Measurements from ENCODE around the gene E2F4. TPM values are rescaled to one million over a fixed set of nuclear protein-coding genes. Genes with fewer than 3 reads are reported as not detected.

Gene E2F4
- total and polyA plus RNA-seq, 9 of the 15 experiments (the other 6 are each of a cell fraction or from before 2014, with no cell fraction given): 9.7 to 139 (median 106) TPM

GRCh38 chr16:67184995-67185650, 6.8 kb upstream of the E2F4 start (continued):
- TF ChIP-seq ARID4B (CRISPR knock-in tag; IDR thresholded peaks at IDR 0.05): peak; percentile 100
- peak; percentile 77 for TF ChIP-seq NR2C2 (CRISPR knock-in tag; IDR thresholded peaks at IDR 0.05)
- TF ChIP-seq NR2C2 (tag; IDR thresholded peaks at IDR 0.05): no peak
- peak; percentile 86 for TF ChIP-seq MXI1 (IDR thresholded peaks at IDR 0.05; ENCODE audit: low read depth, low read length)
- TF ChIP-seq SOX6 (IDR thresholded peaks at IDR 0.05): 0 out of 2 replicates have a peak, but pooled peaks have one; percentile 42
- no peak for TF ChIP-seq ERF (CRISPR knock-in tag; IDR thresholded peaks at IDR 0.05)
- no peak for TF ChIP-seq HES1 (IDR thresholded peaks at IDR 0.05; ENCODE audit: low read depth)
- peak; percentile 63; the same call in 1 of the 2 replicates for TF ChIP-seq ZNF12 (CRISPR knock-in tag; IDR thresholded peaks at IDR 0.05)
- peak; percentile 88 to 96 (median 91) for TF ChIP-seq CTCF (IDR thresholded peaks at IDR 0.05 in 2 of 3, conservative IDR thresholded peaks at IDR 0.05 in 1 of 3; ENCODE audit: insufficient read depth in 2 of 3, low read depth in 1 of 3, low read length in 3 of 3)
- no peak for TF ChIP-seq ETV6 (IDR thresholded peaks at IDR 0.05; ENCODE audit: borderline replicate concordance in 1 of 2, low read depth in 2 of 2, low read length in 1 of 2)
- TF ChIP-seq ETV6 (CRISPR knock-in tag; IDR thresholded peaks at IDR 0.05; ENCODE audit: borderline replicate concordance): peak; percentile 84; the same call in 1 of the 2 replicates
- no peak for TF ChIP-seq CHD4 (IDR thresholded peaks at IDR 0.05; ENCODE audit: insufficient read depth, insufficient replicate concordance, low read depth, low read length, poor library complexity, severe bottlenecking)
- no peak for TF ChIP-seq THAP7 (CRISPR knock-in tag; IDR thresholded peaks at IDR 0.05)
- TF ChIP-seq KLF16 (IDR thresholded peaks at IDR 0.05): no peak
- TF ChIP-seq ESRRA (IDR thresholded peaks at IDR 0.05; ENCODE audit: borderline replicate concordance, low read depth): peak; percentile 55; the same call in 1 of the 2 replicates
- TF ChIP-seq ZNF274 (IDR thresholded peaks at IDR 0.05; ENCODE audit: borderline replicate concordance, low read depth, low read length): no peak
- peak; percentile 11 for TF ChIP-seq ZNF146 (CRISPR knock-in tag; IDR thresholded peaks at IDR 0.05; ENCODE audit: unreplicated experiment)
- TF ChIP-seq HMGN3 (IDR thresholded peaks at IDR 0.05; ENCODE audit: borderline replicate concordance, extremely low read depth, insufficient read length, low read depth, low read length): no peak
- no peak for TF ChIP-seq ZNF197 (CRISPR knock-in tag; IDR thresholded peaks at IDR 0.05; ENCODE audit: low read depth)
- no peak for TF ChIP-seq ZNF174 (CRISPR knock-in tag; IDR thresholded peaks at IDR 0.05)
